Measurements from ENCODE around the gene NKAIN2. TPM values are rescaled to one million over a fixed set of nuclear protein-coding genes. Genes with fewer than 3 reads are reported as not detected.

Gene NKAIN2
- total RNA-seq, 8 experiments from 2014 or later, result 0.51 to 31.8 (median 10.1) TPM

DNA sequence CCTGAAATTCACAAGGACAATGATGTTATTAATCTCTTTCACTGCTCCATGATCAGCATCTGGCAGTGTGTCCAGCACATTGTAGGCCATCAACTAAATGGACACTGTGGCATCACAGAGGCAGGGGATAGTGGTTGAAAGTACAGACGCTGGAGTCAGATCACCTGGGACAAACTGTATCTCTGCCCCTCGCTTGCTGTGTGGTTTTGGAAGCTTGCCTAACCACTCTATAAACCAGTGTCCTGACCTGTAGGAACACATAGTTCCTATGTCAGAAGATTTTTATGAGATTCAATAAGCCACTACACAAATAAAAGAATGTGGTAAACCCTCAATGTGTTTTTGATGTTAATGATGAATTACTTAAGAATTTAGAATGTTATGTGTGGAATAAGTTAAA, 939.3 kb downstream of the NKAIN2 start:
- no peak for ATAC-seq (replicated peaks in 6 of 8)
- H3K4me3 ChIP-seq, result no peak overlapping the region
- in situ Hi-C loops (cut with MboI; ENCODE audit: low pct_unique_long_range_greater_than_20kb in 2 of 9, low sequenced_read_pairs in 9 of 9, unreplicated experiment in 9 of 9), result no loop called here
- no peaks in the 10 kb centered on the region for H3K4me1 ChIP-seq (replicated peaks in 1 of 2)
- 21 to 100% (median 97%) methylated on average over 1 to 2 of the region's 2 CpGs; no CpG with 5 or more reads in 2 of the 10 experiments for WGBS, 10 experiments
- no peak overlapping the region for H3K27ac ChIP-seq

GRCh38 chr6:124743420-124743819, 939.8 kb downstream of the NKAIN2 start:
- no peak for ATAC-seq (replicated peaks in 6 of 8)
- WGBS, 10 experiments, result 0 to 94% (median 71%) methylated on average over 2 of the region's 2 CpGs; no CpG with 5 or more reads in 1 of the 10 experiments
- H3K4me3 ChIP-seq, result no peak overlapping the region
- in situ Hi-C loops (cut with MboI; ENCODE audit: low pct_unique_long_range_greater_than_20kb in 2 of 9, low sequenced_read_pairs in 9 of 9, unreplicated experiment in 9 of 9), result no loop called here
- H3K4me1 ChIP-seq (replicated peaks in 1 of 2), result no peaks in the 10 kb centered on the region
- H3K27ac ChIP-seq, result no peak overlapping the region

DNA sequence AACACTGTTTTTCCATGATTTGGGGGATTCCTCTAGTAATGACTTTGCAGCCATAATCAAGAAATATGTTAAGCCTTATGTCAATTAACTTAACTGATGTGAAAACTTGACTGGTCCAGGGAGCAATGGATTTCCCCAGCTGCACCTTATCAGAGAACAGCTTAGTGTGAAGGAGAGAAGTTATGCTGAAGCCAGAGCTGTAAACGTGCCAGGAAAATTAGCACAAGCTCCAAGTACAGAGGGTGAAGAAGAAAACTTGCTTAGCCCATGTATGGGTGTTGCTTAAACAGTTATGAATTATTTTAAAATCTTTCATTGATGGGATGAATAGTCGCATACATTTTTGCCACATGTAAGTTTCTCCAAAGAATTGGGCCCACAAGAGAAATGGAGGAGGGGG, 943.7 kb downstream of the NKAIN2 start:
- in situ Hi-C loops (cut with MboI; ENCODE audit: low pct_unique_long_range_greater_than_20kb in 2 of 9, low sequenced_read_pairs in 9 of 9, unreplicated experiment in 9 of 9), result no loop called here

DNA sequence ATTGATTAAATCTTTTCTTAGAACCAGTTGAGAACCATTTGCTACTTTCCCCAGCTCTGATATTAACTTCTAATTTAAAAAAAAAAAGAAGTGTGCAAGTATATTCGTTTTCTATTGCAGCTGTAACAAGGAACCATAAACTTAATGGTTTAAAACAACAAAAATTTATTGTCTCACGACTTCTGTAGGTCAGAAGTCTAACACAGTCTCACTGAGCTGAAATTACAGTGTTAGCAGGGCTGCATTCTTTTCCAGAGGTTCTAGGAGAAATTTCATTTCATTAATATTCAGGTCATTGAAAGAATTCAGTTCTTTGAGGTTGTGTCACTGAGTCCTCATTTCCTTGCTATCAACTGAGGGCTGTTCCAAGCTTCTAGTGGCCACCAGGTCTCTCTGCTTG, 945.1 kb downstream of the NKAIN2 start:
- 0 to 78% (median 48%) methylated on average over 1 to 2 of the region's 2 CpGs for WGBS, 10 experiments

More for the DNA sequence above, 943.7 kb downstream of the NKAIN2 start:
- 0 to 100% (median 80%) methylated on average over 1 to 2 of the region's 2 CpGs; no CpG with 5 or more reads in 1 of the 10 experiments for WGBS, 10 experiments
- Histone ChIP-seq H3K4me1 (replicated peaks in 1 of 2) (no peaks in the 10 kb centered on the region), H3K4me3 (no peak overlapping the region), H3K27ac (no peak overlapping the region)
- peak in 3 of 8 experiments; percentile 66 to 95 (median 73) for ATAC-seq (replicated peaks in 6 of 8)

GRCh38 chr6:124753001-124753400, 949.3 kb downstream of the NKAIN2 start:
- Histone ChIP-seq H3K27ac (no peak overlapping the region), H3K4me3 (no peak overlapping the region), H3K4me1 (replicated peaks in 1 of 2) (peaks cover 0 to 7% of the 10 kb centered on the region in 2 donors)
- in situ Hi-C loops (cut with MboI; ENCODE audit: low pct_unique_long_range_greater_than_20kb in 2 of 9, low sequenced_read_pairs in 9 of 9, unreplicated experiment in 9 of 9), result no loop called here
- no peak for ATAC-seq (replicated peaks in 6 of 8)
- WGBS, 10 experiments, result 25 to 100% (median 57%) methylated on average over 1 of the region's 1 CpG; no CpG with 5 or more reads in 1 of the 10 experiments

More for the DNA sequence above, 945.1 kb downstream of the NKAIN2 start:
- Histone ChIP-seq H3K4me3 (no peak overlapping the region), H3K27ac (no peak overlapping the region), H3K4me1 (replicated peaks in 1 of 2) (peaks cover 0 to 7% of the 10 kb centered on the region in 2 donors)
- in situ Hi-C loops (cut with MboI; ENCODE audit: low pct_unique_long_range_greater_than_20kb in 2 of 9, low sequenced_read_pairs in 9 of 9, unreplicated experiment in 9 of 9), result no loop called here
- ATAC-seq (replicated peaks in 6 of 8), result no peak

GRCh38 chr6:124753562-124754105, 950.0 kb downstream of the NKAIN2 start:
- Histone ChIP-seq H3K27ac (no peak overlapping the region), H3K4me3 (no peak overlapping the region)

DNA sequence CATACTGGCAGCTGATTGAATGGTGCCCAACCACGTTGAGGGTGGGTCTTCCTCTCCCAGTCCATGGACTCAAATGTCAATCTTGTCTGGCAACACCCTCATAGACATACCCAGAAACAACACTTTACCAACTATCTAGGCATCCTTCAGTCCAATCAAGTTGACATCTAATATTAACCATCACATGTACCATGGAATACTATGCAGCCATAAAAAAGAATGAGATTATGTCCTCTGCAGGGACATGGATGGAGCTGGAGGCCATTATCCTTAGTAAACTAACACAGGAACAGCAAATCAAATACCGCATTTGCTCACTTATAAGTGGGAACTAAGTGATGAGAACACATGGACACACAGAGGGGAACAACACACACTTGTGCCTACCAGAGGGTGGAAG, 951.7 kb downstream of the NKAIN2 start:
- in situ Hi-C loops (cut with MboI; ENCODE audit: low pct_unique_long_range_greater_than_20kb in 2 of 9, low sequenced_read_pairs in 9 of 9, unreplicated experiment in 9 of 9), result no loop called here
- ATAC-seq (replicated peaks in 6 of 8), result no peak
- WGBS, 10 experiments, result 11 to 100% (median 70%) methylated on average over 1 to 2 of the region's 2 CpGs; no CpG with 5 or more reads in 2 of the 10 experiments

More at GRCh38 chr6:124753562-124754105, 950.0 kb downstream of the NKAIN2 start:
- in situ Hi-C loops (cut with MboI; ENCODE audit: low pct_unique_long_range_greater_than_20kb in 2 of 9, low sequenced_read_pairs in 9 of 9, unreplicated experiment in 9 of 9), result no loop called here
- WGBS, 10 experiments, result 24 to 100% (median 88%) methylated on average over 2 to 4 of the region's 4 CpGs
- no peak for ATAC-seq (replicated peaks in 6 of 8)
- H3K4me1 ChIP-seq (replicated peaks in 1 of 2), result peaks cover 3 to 7% of the 10 kb centered on the region in 2 donors

DNA sequence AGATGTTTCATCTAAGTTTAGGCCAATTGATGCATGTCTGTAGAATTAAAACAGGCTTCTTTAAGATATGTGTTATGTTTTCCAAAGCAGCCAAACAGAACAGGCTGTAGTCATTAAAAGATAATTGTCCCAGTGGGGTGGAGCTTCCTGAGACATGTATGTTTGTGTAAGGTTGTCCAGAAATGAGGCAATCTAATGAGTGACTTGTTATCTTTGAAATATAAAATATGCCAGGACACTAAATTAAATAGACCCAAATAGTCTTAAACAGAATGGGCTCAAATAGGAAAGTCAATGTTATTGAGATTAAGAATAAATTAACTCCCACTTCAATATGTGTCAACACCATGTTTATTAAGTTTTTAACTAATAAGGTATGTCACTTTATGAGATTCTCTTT, 953.9 kb downstream of the NKAIN2 start:
- peaks cover 6 to 7% of the 10 kb centered on the region in 2 donors for H3K4me1 ChIP-seq (replicated peaks in 1 of 2)
- no peak for ATAC-seq (replicated peaks in 6 of 8)
- in situ Hi-C loops (cut with MboI; ENCODE audit: low pct_unique_long_range_greater_than_20kb in 2 of 9, low sequenced_read_pairs in 9 of 9, unreplicated experiment in 9 of 9), result no loop called here
- no peak overlapping the region for H3K27ac ChIP-seq
- no peak overlapping the region for H3K4me3 ChIP-seq

More for the DNA sequence above, 951.7 kb downstream of the NKAIN2 start:
- Histone ChIP-seq H3K4me1 (replicated peaks in 1 of 2) (peaks cover 6 to 7% of the 10 kb centered on the region in 2 donors), H3K27ac (no peak overlapping the region), H3K4me3 (no peak overlapping the region)

DNA sequence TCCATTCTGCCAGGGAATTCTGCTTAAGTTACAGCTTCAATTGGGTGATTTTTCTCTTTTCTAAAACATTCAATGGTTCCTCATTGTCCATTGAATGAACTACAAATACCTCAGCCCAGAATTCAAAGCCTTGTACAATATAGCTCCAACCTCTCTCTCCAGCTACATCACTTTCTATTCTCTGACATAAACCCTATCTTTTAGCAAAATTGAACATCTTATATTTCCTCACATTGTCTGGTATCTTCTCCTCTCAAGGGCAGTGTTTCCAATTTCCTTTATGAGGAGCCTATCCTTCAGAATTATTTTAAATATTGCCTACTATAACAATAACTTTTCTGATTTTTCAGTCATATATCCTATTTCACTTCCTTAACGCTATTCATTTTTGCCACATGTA, 955.0 kb downstream of the NKAIN2 start:
- in situ Hi-C loops (cut with MboI; ENCODE audit: low pct_unique_long_range_greater_than_20kb in 2 of 9, low sequenced_read_pairs in 9 of 9, unreplicated experiment in 9 of 9), result no loop called here
- ATAC-seq (replicated peaks in 6 of 8), result no peak
- Histone ChIP-seq H3K27ac (no peak overlapping the region), H3K4me3 (no peak overlapping the region), H3K4me1 (replicated peaks in 1 of 2) (peaks cover 0 to 6% of the 10 kb centered on the region in 2 donors)
- WGBS, 10 experiments, result 63 to 100% (median 100%) methylated on average over 1 of the region's 1 CpG; no CpG with 5 or more reads in 3 of the 10 experiments

GRCh38 chr6:124765280-124765679, 961.6 kb downstream of the NKAIN2 start:
- H3K4me1 ChIP-seq (replicated peaks in 1 of 2), result peaks cover 0 to 27% of the 10 kb centered on the region in 2 donors
- in situ Hi-C loops (cut with MboI; ENCODE audit: low pct_unique_long_range_greater_than_20kb in 2 of 9, low sequenced_read_pairs in 9 of 9, unreplicated experiment in 9 of 9), result no loop called here
- no peak for ATAC-seq (replicated peaks in 6 of 8)
- H3K4me3 ChIP-seq, result no peak overlapping the region
- 83 to 100% (median 86%) methylated on average over 1 of the region's 1 CpG; no CpG with 5 or more reads in 7 of the 10 experiments for WGBS, 10 experiments
- H3K27ac ChIP-seq, result no peak overlapping the region

GRCh38 chr6:124768224-124768623, 964.6 kb downstream of the NKAIN2 start:
- 38 to 100% (median 91%) methylated on average over 1 of the region's 1 CpG; no CpG with 5 or more reads in 3 of the 10 experiments for WGBS, 10 experiments
- peak in 3 of 8 experiments; percentile 58 to 66 (median 65) for ATAC-seq (replicated peaks in 6 of 8)
- Histone ChIP-seq H3K4me1 (replicated peaks in 1 of 2) (peaks cover 2 to 31% of the 10 kb centered on the region in 2 donors), H3K27ac (no peak overlapping the region), H3K4me3 (no peak overlapping the region)
- in situ Hi-C loops (cut with MboI; ENCODE audit: low pct_unique_long_range_greater_than_20kb in 2 of 9, low sequenced_read_pairs in 9 of 9, unreplicated experiment in 9 of 9), result no loop called here

GRCh38 chr6:124769811-124770544, 966.3 kb downstream of the NKAIN2 start:
- Histone ChIP-seq H3K27ac (no peak overlapping the region), H3K4me1 (replicated peaks in 1 of 2) (peaks cover 2 to 31% of the 10 kb centered on the region in 2 donors), H3K4me3 (no peak overlapping the region)
- 0 to 100% (median 56%) methylated on average over 1 of the region's 1 CpG; no CpG with 5 or more reads in 2 of the 10 experiments for WGBS, 10 experiments
- no peak for ATAC-seq (replicated peaks in 6 of 8)
- in situ Hi-C loops (cut with MboI; ENCODE audit: low pct_unique_long_range_greater_than_20kb in 2 of 9, low sequenced_read_pairs in 9 of 9, unreplicated experiment in 9 of 9), result no loop called here

GRCh38 chr6:124770784-124771183, 967.1 kb downstream of the NKAIN2 start:
- Histone ChIP-seq H3K4me3 (no peak overlapping the region), H3K27ac (no peak overlapping the region), H3K4me1 (replicated peaks in 1 of 2) (peaks cover 2 to 31% of the 10 kb centered on the region in 2 donors)
- no peak for ATAC-seq (replicated peaks in 6 of 8)
- WGBS, 10 experiments, result 0 to 100% (median 82%) methylated on average over 1 to 3 of the region's 3 CpGs
- in situ Hi-C loops (cut with MboI; ENCODE audit: low pct_unique_long_range_greater_than_20kb in 2 of 9, low sequenced_read_pairs in 9 of 9, unreplicated experiment in 9 of 9), result no loop called here

Data from motor neuron (in vitro differentiated cells).